Tibial nerve (tissue), 3 donors: Measurements from ENCODE around the gene MCRS1.

Experiments
- POLR2A ChIP-seq, 2 donors: fragments of 450-650 bp; IDR thresholded peaks; one replicate each; pipeline ENCODE4 v1.6.1; 2017; ENCODE audit warnings: antibody characterized with exemption in 2 of 2, mild to moderate bottlenecking in 2 of 2, moderate library complexity in 2 of 2
- TF ChIP-seq, protein P1 (sequence below), 5 experiments: fragments of 200-600 bp in 3 of 5; fragments of 450-650 bp in 2 of 5; sonication (generic) in 3 of 5; IDR thresholded peaks; one replicate each; pipeline ENCODE4 v1.5.1; 2016 to 2019; ENCODE audit warnings: antibody characterized with exemption in 5 of 5, mild to moderate bottlenecking in 3 of 5, moderate library complexity in 2 of 5

DNA sequence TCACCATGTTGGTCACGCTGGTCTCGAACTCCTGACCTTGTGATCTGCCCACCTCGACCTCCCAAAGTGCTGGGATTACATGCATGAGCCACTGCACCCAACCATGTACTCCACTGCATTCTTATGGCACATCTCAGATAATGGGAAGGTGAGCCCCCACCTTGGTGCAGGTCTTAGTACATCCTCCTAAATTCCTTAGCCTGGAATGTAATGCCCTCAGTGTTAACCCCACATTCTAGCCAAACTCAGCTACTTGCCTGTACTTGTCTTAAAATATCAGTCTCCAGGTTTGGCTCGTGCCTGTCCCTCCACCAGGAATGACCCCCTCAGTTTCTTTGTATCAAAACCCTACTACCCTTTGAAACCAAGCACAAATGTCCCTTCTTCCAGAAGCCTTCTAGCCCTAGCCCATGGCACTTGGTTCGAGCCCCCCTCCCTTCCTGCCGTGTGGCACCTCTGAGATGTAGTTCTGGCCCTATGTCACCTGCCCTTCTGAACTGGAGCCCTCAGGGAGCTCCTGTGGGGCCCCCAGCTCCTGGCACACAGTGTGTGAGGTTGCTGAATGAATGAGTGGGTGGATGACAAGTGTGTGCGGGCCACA lies 20.8 kb downstream of the MCRS1 start:
- TF ChIP-seq POLR2A (IDR thresholded peaks at IDR 0.05) = no peak
- TF ChIP-seq, protein P1, sequence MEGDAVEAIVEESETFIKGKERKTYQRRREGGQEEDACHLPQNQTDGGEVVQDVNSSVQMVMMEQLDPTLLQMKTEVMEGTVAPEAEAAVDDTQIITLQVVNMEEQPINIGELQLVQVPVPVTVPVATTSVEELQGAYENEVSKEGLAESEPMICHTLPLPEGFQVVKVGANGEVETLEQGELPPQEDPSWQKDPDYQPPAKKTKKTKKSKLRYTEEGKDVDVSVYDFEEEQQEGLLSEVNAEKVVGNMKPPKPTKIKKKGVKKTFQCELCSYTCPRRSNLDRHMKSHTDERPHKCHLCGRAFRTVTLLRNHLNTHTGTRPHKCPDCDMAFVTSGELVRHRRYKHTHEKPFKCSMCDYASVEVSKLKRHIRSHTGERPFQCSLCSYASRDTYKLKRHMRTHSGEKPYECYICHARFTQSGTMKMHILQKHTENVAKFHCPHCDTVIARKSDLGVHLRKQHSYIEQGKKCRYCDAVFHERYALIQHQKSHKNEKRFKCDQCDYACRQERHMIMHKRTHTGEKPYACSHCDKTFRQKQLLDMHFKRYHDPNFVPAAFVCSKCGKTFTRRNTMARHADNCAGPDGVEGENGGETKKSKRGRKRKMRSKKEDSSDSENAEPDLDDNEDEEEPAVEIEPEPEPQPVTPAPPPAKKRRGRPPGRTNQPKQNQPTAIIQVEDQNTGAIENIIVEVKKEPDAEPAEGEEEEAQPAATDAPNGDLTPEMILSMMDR (IDR thresholded peaks at IDR 0.05) = no peak
